GM21737 (cell line): ENCODE results near the gene SLC8A1.

Source experiments
- ATAC-seq: cut with Tn5 transposase; IDR thresholded peaks from one replicate; pipeline ENCODE4 v1.9.1; 2021; ENCODE audit warnings: mild to moderate bottlenecking, moderate library complexity; ENCODE audit not compliant: unreplicated experiment

SLC8A1 gene

DNA sequence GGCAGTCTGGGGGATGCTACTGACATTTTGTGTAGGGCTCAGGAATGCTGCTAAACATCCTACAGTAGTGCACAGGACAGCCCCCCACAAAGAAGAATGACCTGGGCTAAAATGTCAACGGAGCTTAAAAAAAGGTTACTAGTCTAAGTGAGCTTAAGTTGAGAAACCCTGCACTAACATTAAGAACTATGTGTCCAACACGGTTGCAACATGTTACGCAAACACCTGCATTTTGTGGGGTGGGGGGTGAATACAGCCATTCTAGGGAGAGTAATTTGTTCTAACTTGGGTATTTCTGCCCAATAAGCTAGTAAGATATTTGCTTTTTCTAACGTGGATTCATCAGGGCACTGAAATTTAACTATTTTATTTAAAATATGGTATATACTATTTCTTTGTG lies 57.9 kb downstream of the SLC8A1 start:
- ATAC-seq: no peak

DNA sequence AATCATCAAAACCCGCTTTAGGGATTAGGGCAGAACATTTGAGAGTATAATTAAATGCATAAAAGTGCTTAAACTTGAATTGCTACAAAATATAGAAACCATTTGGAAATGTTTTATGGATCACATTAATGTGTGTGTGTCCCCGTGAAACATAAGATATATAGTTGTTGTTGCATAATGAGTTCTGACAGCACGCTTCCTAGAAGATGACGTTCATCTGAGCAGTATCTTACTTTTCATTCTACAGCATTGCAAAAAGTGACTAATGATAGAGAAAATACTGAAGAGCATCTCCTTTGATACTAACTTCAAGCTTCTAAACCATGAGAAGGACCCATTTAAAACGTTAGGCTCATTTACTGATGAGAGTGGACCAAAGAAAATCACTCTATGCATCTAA lies 63.7 kb downstream of the SLC8A1 start:
- ATAC-seq: no peak

DNA sequence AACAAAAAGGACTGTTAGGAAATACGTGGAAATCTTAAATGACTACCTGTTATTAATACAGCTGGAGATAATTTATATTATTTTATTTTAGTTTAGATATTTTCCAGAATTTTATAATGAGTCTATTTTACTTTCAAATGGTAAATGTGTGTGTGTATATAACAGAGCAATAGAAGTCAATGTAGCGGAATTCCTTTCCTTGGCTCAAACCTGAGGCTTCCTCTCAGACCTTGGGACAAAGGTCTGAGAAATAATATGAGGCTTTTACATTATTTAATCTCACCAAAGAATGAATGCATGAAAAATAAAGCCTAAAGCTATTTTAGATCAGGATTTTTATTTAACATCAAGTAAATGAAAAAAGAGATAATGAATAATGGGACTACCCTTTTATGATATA lies 65.7 kb downstream of the SLC8A1 start:
- ATAC-seq: no peak

GRCh38 chr2:40384714-40385113 lies 67.2 kb downstream of the SLC8A1 start:
- ATAC-seq: no peak

- no peak for ATAC-seq
These were observed 67.7 kb downstream of the SLC8A1 start for GRCh38 chr2:40384233-40384632.

- no peak for ATAC-seq
These were observed 71.2 kb downstream of the SLC8A1 start for GRCh38 chr2:40380721-40381120.

DNA sequence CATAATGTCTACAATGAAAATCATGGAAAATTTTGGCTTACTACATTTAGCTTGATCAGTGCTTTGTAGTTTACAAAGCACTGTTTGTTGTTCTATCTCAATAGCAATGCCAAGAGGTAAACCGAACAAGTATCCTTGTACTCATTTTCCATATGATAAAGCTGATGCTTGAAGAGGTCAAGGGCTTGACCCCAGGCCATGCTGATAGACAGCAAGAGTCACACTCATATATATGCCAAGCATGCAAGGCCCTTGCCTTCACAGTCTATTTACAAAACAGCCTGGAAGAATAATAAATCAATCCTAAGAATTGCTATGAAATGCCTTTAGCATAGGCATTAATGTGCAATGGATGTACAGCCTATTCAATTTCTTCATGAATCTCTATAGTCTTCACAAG lies 71.8 kb downstream of the SLC8A1 start:
- no peak for ATAC-seq

GRCh38 chr2:40374543-40375240 lies 77.2 kb downstream of the SLC8A1 start:
- ATAC-seq: no peak

DNA sequence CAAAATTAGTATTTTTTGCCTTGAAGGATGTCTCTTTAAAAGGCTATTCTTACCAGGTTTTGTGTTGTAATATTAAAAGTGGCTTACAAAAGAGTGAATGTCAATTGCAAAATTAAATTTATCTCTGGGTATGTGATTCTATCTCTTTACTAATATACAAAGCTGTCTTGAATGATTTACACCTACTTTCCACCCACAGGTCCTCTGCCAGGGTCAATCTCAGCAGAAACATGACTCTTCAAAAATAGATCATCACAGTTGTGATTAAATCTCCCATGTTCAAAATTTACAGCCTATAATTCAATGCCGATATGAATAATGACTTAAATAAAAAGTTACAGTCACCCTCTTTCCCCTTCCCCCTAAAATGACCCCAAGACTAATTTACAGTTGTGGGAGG lies 78.8 kb downstream of the SLC8A1 start:
- ATAC-seq: no peak

DNA sequence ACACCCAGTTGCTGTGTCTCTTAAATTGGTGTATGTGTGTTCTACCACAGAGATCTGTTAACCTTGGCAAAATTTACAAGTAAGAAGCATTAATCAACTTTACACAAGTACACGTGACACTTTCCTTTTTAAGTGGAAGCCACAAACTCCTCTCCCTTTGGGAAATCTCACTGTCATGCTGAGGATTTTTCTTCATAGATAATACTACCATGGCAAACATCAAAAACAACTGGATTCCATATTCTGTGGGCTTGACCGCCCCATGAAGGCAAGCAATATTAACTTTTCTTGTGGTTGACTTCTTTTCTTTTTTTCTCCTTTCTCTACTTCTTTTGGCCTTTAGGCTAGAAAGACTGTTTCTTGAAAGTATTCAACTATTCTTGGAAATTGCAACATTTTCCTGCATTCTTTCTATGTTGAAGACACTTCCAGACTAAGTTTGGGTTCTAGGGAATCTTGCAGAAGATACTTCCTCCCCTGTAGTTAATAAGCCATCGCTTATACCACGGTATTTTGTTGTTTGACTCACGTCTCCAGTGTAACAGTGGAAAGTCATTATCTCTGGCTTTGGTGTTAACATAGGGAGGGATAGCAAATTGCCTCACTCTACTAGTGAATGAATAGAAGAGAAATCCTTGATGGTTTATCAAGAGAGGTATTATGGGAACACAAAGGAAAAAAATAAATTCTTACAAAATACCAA lies 79.5 kb downstream of the SLC8A1 start:
- no peak for ATAC-seq

DNA sequence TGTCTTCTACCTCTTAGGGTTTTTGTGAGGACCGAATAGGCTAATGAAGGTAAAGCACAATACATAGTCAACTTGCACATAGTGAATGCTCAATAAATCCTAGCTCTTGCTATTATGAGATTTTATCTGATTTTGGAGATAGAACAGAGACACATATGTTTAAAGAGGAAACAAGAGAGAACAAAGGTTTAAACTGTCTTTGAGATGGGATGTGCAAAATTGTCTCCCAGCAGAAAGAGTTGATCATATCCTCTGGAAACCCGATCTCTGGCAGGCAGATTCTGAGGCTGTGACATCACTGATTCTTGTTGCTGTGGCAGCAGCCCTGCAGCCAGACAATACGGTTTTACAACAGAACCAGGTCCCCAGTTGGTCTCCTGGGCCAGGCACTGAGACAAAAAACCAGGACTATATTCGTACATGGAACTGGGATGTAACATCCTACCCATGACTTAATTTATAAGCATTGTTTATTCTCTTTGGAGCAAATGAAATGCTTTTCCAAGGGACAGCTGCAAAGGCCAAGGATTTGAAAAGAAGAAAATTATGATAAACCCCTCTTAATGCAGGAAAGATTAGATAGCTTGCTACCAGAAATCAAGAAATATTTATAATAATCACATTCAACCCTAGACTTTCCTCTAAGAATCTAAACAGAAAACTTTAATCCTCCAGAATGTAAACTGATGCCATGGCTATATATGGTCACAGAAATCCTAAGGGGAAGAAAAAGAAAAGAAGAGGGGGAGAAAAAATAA lies 80.2 kb downstream of the SLC8A1 start:
- ATAC-seq: no peak

DNA sequence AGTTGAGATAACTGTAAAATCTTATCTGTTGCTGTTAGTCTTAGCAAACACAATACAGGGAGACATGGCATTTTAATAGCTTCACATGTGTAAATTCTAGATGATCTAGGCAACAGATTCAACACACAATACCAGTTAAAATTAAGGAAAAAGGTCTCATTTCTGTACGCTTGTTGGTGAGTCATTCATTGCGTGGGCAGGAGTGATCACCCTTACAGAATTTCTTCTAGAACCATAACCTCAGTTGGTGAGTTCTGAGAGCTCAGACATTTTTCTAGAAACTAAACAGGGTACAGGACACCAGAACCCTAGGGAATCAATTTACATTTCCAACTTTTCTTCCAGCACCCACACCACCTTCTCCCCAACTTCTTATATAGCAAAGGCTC lies 81.9 kb downstream of the SLC8A1 start:
- no peak for ATAC-seq

DNA sequence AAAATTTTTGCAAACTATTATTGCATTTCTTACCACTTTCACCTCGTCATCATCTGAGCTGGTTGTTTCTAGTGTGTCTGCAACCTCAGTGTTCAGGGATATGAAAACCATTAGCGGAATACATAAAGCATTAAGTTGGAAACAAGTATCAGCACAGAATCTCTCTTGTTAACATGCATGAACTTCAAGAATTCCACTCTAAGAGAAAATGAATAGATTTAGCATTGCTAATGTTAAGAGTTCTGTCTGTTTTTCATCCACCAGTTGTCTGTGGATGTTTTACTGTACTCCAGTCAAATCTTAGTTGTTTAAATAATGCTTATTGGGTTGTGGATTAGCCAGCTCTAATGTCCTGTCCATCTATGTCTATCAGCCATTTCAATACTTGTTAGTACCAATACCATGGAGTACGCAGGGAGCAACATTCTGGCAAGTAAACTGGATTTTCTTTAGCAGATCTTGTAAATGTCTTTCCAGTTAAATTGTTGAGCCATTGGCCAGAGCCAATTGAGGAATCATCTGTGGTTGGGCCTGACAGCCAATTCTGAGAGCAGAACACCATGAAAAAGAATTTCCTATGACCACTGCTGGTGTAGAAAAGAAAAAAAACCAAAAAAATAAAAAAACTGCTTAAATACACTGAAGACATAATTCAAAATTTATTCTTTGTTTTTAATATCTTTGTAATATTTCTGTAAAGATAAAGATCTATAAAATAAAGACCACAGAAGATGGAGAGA lies 82.5 kb downstream of the SLC8A1 start:
- ATAC-seq: no peak

DNA sequence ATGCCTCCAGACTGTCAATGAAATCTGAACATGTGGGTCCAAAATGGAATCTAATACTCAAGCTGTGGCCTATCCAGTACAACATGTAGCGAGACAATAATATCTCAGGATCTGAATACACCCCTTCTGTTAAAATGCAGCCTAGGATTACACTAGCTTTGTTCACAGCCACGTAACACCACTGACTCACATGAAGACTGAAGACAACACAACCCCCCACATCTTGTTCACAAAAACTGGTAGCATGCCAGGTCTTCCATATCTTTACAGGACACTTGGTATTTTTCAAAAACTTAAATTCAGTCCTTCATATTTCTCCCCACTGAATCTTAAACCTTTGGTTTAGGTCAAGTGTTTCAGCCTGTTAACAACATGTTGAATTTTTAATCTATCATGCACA lies 84.2 kb downstream of the SLC8A1 start:
- ATAC-seq: no peak

DNA sequence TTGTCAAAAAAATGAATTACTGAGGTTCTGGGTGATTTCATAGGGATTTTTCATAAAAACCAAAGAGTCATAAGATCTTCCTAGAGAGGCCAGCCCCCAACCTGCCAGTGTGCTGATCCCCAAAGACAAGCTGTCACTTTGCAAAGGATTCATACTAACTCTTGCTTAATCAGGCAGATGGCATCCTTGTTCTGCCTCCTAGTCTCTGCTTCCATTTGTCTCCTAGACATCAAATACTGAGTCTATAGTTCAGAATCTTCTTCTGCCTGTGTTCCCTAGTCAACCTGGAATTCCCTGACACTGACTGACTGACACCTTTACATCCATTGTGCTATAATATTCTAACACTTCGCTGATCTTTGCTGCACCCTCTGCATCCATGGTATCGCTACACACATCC lies 84.9 kb downstream of the SLC8A1 start:
- no peak for ATAC-seq

DNA sequence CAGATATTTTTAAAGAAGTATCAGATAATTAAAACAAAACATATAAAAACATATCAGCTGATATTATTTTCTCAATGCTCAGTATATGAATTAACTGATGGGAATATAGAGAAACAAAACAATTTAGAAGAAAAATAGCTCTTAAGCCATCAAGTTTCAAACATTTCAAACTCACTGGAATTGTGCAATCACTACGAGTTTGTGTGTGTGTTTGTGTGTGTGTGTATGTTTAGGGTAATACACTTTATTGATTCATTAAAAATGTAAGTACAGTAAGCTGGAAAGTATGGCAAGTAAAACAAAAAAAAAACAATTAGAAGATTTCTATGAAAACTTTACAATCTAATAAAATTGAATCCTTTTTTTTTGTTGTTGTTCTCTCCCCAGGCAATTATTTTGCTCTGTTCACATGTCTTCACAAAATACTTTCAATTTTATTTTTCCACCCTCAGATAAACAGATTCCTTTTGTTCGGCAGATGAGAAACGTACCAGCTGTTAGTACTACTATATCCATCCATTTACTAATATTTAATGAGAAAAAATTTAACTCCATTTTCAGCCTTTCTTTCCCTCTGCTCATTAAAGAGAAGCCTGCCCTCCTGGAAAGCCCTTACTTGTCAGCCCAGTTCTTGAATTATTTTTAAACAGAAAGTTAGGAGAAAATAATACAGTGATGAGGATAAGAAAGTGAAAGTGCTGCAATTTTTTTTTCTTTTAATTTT lies 87.6 kb downstream of the SLC8A1 start:
- no peak for ATAC-seq

DNA sequence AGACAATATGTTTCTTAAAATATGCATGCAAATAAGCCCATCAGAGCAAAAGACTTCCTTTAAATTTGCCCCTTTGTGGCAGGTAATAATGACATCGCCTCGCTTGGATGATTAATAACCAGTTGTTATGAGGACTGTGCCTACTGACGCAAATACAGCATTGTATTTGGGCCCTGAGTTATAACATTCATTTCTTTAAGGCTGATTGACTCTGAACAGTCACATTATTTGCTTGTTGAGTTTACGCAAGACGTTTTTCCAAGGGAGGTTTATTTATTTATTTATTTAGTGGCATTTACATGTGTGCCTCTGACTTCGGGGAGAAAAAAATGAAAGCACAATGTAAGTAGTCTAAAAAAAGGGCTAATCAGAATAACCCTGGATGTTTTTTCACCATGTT lies 88.3 kb downstream of the SLC8A1 start:
- no peak for ATAC-seq

- ATAC-seq: no peak
These were observed 88.7 kb downstream of the SLC8A1 start for GRCh38 chr2:40363231-40363630.

DNA sequence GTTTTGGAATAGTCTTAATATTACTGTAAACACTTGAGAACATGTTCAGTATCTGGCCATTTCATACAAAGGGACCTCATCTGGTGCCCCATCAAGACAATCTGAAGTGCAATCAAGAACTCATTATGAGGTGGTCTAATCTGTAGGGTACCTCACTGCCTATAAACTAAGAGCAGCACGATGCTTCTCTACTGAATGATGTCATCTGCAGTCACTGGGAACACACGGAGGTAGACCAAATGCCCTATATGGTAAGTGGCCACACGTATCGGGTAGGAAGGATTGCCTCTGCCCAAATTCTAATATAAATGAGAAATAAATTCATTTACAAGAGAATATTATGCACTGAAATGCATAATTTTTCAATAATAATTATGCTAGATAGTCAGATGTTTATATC lies 90.4 kb downstream of the SLC8A1 start:
- no peak for ATAC-seq

DNA sequence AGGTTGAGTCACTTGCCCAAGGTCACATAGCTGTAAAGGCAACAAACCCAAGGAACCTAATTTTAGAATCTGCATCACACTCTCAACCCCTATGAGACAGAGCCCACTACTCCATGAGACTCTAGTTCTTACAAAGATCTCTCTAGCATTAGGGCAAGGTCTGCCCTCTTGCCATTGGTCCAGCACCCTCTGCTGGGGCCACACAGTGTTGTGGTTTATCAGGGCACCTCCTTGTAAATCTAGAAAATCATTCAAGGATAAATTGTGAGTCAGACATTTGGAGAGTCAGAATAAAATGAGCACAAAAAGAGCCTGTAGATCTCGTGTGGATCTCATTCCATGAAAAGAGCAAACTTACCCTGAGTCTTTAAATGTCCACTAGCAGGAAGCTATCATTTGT lies 91.2 kb downstream of the SLC8A1 start:
- ATAC-seq: no peak

DNA sequence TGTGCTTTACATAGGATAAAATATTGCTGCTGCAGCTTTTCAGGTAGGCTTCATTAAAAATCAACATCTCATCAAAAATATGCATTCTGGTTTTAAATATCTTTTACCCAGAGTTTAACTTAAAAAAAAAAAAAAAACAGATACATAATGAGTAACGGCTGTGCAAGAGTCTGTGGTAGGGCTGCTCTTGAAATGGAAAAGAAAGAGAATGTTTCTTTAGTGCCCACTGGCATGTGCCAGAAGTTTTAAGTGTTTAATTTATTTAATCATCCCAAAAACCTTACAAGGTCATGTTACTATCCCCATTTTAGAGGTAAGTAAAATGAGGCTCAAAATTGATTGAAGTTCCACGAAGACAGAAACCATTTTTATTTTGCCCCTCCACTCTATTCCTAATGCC lies 92.1 kb downstream of the SLC8A1 start:
- no peak for ATAC-seq
